H9 (cell line): ENCODE results near the gene P2RX6. TPM values are rescaled to one million over a fixed set of nuclear protein-coding genes. Genes with fewer than 3 reads are reported as not detected.

Source experiments
- DNase-seq: peaks from one replicate; pipeline ENCODE4 v3.0.0-alpha.2; 2017
- H2AFZ ChIP-seq: one replicate; pipeline ENCODE4 v1.6.1; 2013; ENCODE audit warnings: mild to moderate bottlenecking, low read length, control low read depth, moderate library complexity
- H2AK5ac ChIP-seq: 2 replicates; pipeline ENCODE4 v1.6.1; 2013; ENCODE audit warnings: low read length, control low read depth, mixed read lengths; ENCODE audit not compliant: insufficient read length
- H2BK120ac ChIP-seq: one replicate; pipeline ENCODE4 v1.6.1; 2013; ENCODE audit warnings: low read depth, mild to moderate bottlenecking, low read length, control low read depth, inconsistent platforms; ENCODE audit not compliant: poor library complexity, severe bottlenecking
- H2BK12ac ChIP-seq: 2 replicates; pipeline ENCODE4 v1.6.1; 2013; ENCODE audit warnings: low read length, control low read depth, mixed read lengths, low read depth; ENCODE audit not compliant: insufficient read length
- H2BK15ac ChIP-seq: 2 replicates; pipeline ENCODE4 v1.6.1; 2013; ENCODE audit warnings: low read depth, low read length, control low read depth
- H2BK20ac ChIP-seq: one replicate; pipeline ENCODE4 v1.6.1; 2013; ENCODE audit warnings: low read depth, mild to moderate bottlenecking, low read length, control low read depth, inconsistent platforms; ENCODE audit not compliant: poor library complexity, severe bottlenecking
- H2BK5ac ChIP-seq: 2 replicates; pipeline ENCODE4 v1.6.1; 2013; ENCODE audit warnings: low read length, control low read depth, mixed read lengths; ENCODE audit not compliant: insufficient read length
- H3K14ac ChIP-seq: 2 replicates; pipeline ENCODE4 v1.6.1; 2013; ENCODE audit warnings: low read length, control low read depth; ENCODE audit not compliant: insufficient read depth
- H3K18ac ChIP-seq: 2 replicates; pipeline ENCODE4 v1.6.1; 2013; ENCODE audit warnings: low read depth, mild to moderate bottlenecking, mixed read lengths, low read length, control low read depth; ENCODE audit not compliant: insufficient read length
- H3K23ac ChIP-seq: 2 replicates; pipeline ENCODE4 v1.6.1; 2013; ENCODE audit warnings: low read length, control low read depth, mixed read lengths, low read depth; ENCODE audit not compliant: insufficient read length
- H3K23me2 ChIP-seq: 2 replicates; pipeline ENCODE4 v1.6.1; 2013; ENCODE audit warnings: low read depth, mild to moderate bottlenecking, mixed read lengths, low read length, control low read depth; ENCODE audit not compliant: insufficient read length, poor library complexity, severe bottlenecking
- H3K27ac ChIP-seq: 2 replicates; pipeline ENCODE4 v1.5.1; 2013; ENCODE audit warnings: low read length, control low read depth, mixed read lengths, low read depth; ENCODE audit not compliant: insufficient read length
- H3K27me3 ChIP-seq: 2 replicates; pipeline ENCODE4 v1.6.1; 2013; ENCODE audit warnings: low read length, control low read depth, inconsistent platforms; ENCODE audit not compliant: insufficient read depth
- H3K4ac ChIP-seq: 2 replicates; pipeline ENCODE4 v1.6.1; 2013; ENCODE audit warnings: low read depth, mild to moderate bottlenecking, control low read depth, inconsistent platforms, low read length, moderate library complexity
- H3K4me1 ChIP-seq: 2 replicates; pipeline ENCODE4 v1.6.1; 2013; ENCODE audit warnings: low read length, control low read depth, inconsistent platforms; ENCODE audit not compliant: insufficient read depth
- H3K4me2 ChIP-seq: 2 replicates; pipeline ENCODE4 v1.6.1; 2013; ENCODE audit warnings: low read length, control low read depth, mixed read lengths; ENCODE audit not compliant: insufficient read length, insufficient read depth
- H3K56ac ChIP-seq: 2 replicates; pipeline ENCODE4 v1.6.1; 2013; ENCODE audit warnings: low read depth, mild to moderate bottlenecking, mixed read lengths, low read length, control low read depth; ENCODE audit not compliant: insufficient read length
- H3K79me1 ChIP-seq: 2 replicates; pipeline ENCODE4 v1.6.1; 2013; ENCODE audit warnings: low read depth, mild to moderate bottlenecking, moderate library complexity, low read length, control low read depth, inconsistent platforms; ENCODE audit not compliant: insufficient read depth, poor library complexity, severe bottlenecking
- H3K79me2 ChIP-seq: 2 replicates; pipeline ENCODE4 v1.6.1; 2013; ENCODE audit warnings: low read length, control low read depth, inconsistent platforms; ENCODE audit not compliant: insufficient read depth
- H3K9ac ChIP-seq: 2 replicates; pipeline ENCODE4 v1.6.1; 2013; ENCODE audit warnings: low read length, control low read depth, mixed read lengths; ENCODE audit not compliant: insufficient read length; ENCODE audit errors: extremely low read depth
- H3K9me3 ChIP-seq: one replicate; pipeline ENCODE4 v1.6.1; 2013; ENCODE audit warnings: low read depth, low read length, inconsistent platforms; ENCODE audit not compliant: control insufficient read depth
- H3T11ph ChIP-seq: one replicate; pipeline ENCODE4 v1.6.1; 2013; ENCODE audit warnings: mild to moderate bottlenecking, low read length, control low read depth, inconsistent platforms
- H4K20me1 ChIP-seq: one replicate; pipeline ENCODE4 v1.6.1; 2013; ENCODE audit not compliant: control insufficient read depth, insufficient read length, insufficient read depth
- H4K5ac ChIP-seq: 2 replicates; pipeline ENCODE4 v1.6.1; 2013; ENCODE audit warnings: low read depth, mild to moderate bottlenecking, mixed read lengths, low read length, control low read depth; ENCODE audit not compliant: insufficient read length
- H4K8ac ChIP-seq: replicated peaks from 2 replicates; pipeline ENCODE4 v1.6.1; 2013; ENCODE audit warnings: low read length, control low read depth, mixed read lengths, low read depth; ENCODE audit not compliant: insufficient read length
- H4K91ac ChIP-seq: 2 replicates; pipeline ENCODE4 v1.6.1; 2013; ENCODE audit warnings: low read depth, mild to moderate bottlenecking, moderate library complexity, mixed read lengths, low read length, control low read depth; ENCODE audit not compliant: insufficient read length
- H3K27ac Mint-ChIP-seq, 3 experiments: 2 replicates in 2 of 3; 3 replicates in 1 of 3; pipeline ENCODE4 v1.8.0; 2020 to 2021; ENCODE audit warnings: mixed read lengths in 3 of 3, mild to moderate bottlenecking in 1 of 3, moderate library complexity in 1 of 3
- H3K27me3 Mint-ChIP-seq: 2 replicates; pipeline ENCODE4 v1.8.0; 2021; ENCODE audit warnings: low read depth, mild to moderate bottlenecking, moderate library complexity, mixed read lengths
- H3K36me3 Mint-ChIP-seq, 3 experiments: 2 replicates in 2 of 3; 3 replicates in 1 of 3; pipeline ENCODE4 v1.8.0; 2020 to 2021; ENCODE audit warnings: low read depth in 3 of 3, mixed read lengths in 3 of 3; ENCODE audit not compliant: insufficient read depth in 1 of 3
- H3K4me1 Mint-ChIP-seq, 2 experiments: 2 replicates each; pipeline ENCODE4 v1.8.0; 2020; ENCODE audit warnings: mixed read lengths in 2 of 2
- H3K4me3 Mint-ChIP-seq, 2 experiments: 2 replicates in 1 of 2; 3 replicates in 1 of 2; pipeline ENCODE4 v1.8.0; 2020 to 2021; ENCODE audit warnings: mild to moderate bottlenecking in 2 of 2, mixed read lengths in 2 of 2, moderate library complexity in 1 of 2
- H3K9me3 Mint-ChIP-seq, 2 experiments: 2 replicates in 1 of 2; 3 replicates in 1 of 2; pipeline ENCODE4 v1.8.0; 2020; ENCODE audit warnings: mild to moderate bottlenecking in 2 of 2, mixed read lengths in 2 of 2, moderate library complexity in 1 of 2
- CTCF ChIP-seq: fragments of 200-600 bp; sonication (generic); conservative IDR thresholded peaks from 3 replicates; pipeline ENCODE4 v1.8.0; 2021; ENCODE audit warnings: antibody characterized with exemption, mild to moderate bottlenecking
- WGBS: extraction: QIAGEN DNeasy Blood & Tissue Kit; methylation state at CpG from one replicate; pipeline ENCODE4 v1.1.7; 2013; ENCODE audit warnings: missing lambda C conversion rate, low lambda C conversion rate, mixed read lengths; ENCODE audit not compliant: insufficient read length; ENCODE audit errors: extremely low coverage; 5-methylcytosine and 5-hydroxymethylcytosine counted together
- total RNA-seq: library from RNA; stranded (reverse); gene quantifications from 2 replicates; pipeline ENCODE4 v1.2.1, GENCODE V29; 2021

The P2RX6 gene
- total RNA-seq, 1 experiment from 2014 or later, result not detected

- peaks cover 13 to 15% of the 10 kb centered on the region in 2 experiments for H3K9me3 Mint-ChIP-seq
- H3K4me3 Mint-ChIP-seq, result no peak overlapping the region; a peak in 1 of 5 replicates
- H3K23me2 ChIP-seq, result peaks cover 3% of the 10 kb centered on the region
- no peak overlapping the region for H3K4ac ChIP-seq
- no peak overlapping the region for H4K91ac ChIP-seq
- no peak overlapping the region for H3K27ac ChIP-seq
- no peaks in the 10 kb centered on the region for H4K20me1 ChIP-seq
- H3K18ac ChIP-seq, result no peak overlapping the region
- H3K23ac ChIP-seq, result no peak overlapping the region
- H4K5ac ChIP-seq, result no peak overlapping the region
- no CpG with 5 or more reads among the region's 14 CpGs for WGBS
- peaks cover 23 to 33% of the 10 kb centered on the region in 2 experiments for H3K4me1 Mint-ChIP-seq
- H3K27me3 Mint-ChIP-seq, result peaks cover 89% of the 10 kb centered on the region
- no peak for DNase-seq
- H2AK5ac ChIP-seq, result no peak overlapping the region
- no peak overlapping the region for H2BK15ac ChIP-seq
- no peak overlapping the region for H2BK120ac ChIP-seq
- H3K4me2 ChIP-seq, result no peak overlapping the region
- no peak overlapping the region for H3K56ac ChIP-seq
- no peaks in the 10 kb centered on the region for H3K4me1 ChIP-seq
- no peak overlapping the region for H2BK20ac ChIP-seq
- H2AFZ ChIP-seq, result no peak overlapping the region
- no peak for TF ChIP-seq CTCF
- no peaks in the 10 kb centered on the region for H3K79me2 ChIP-seq
- H3K27me3 ChIP-seq, result no peaks in the 10 kb centered on the region; the same call in 1 of the 2 replicates
- no peak overlapping the region for H4K8ac ChIP-seq
- no peaks in the 10 kb centered on the region for H3K79me1 ChIP-seq
- peaks cover 0 to 8% (median 4%) of the 10 kb centered on the region in 3 experiments; a peak in 4 of 7 replicates for H3K36me3 Mint-ChIP-seq
- H3K9me3 ChIP-seq, result no peaks in the 10 kb centered on the region
- no peak overlapping the region for H2BK5ac ChIP-seq
- H3K27ac Mint-ChIP-seq, result no peak overlapping the region
- H3K9ac ChIP-seq, result no peak overlapping the region
- no peak overlapping the region for H3K14ac ChIP-seq
- no peak overlapping the region for H2BK12ac ChIP-seq
- H3T11ph ChIP-seq, result no peak overlapping the region
Observed at GRCh38 chr22:20975541-20976290, 39.2 kb upstream of the P2RX6 start.
